RWPE1 (cell line): ENCODE data around the gene EIF2S2.

Source experiments
- CTCF ChIA-PET: fragments of 350-600 bp; sonication (Branson Sonifier 250); formaldehyde crosslinking; extraction: SDS; loops from one replicate; lab custom pipeline; 2021; lab: Yijun Ruan, JAX
- POLR2A ChIA-PET: fragments of 400-600 bp; formaldehyde crosslinking; extraction: SDS; loops from one replicate; lab custom pipeline; 2020; ENCODE audit warnings: antibody characterized with exemption; ENCODE audit not compliant: low non-redundant PET; lab: Yijun Ruan, JAX
- DNase-seq: peaks from one replicate; pipeline ENCODE4 v3.0.0; 2012; ENCODE audit warnings: low spot score
- H3K27ac ChIP-seq: fragments of 450-650 bp; 2 replicates; pipeline ENCODE4 v1.5.1; 2017
- CTCF ChIP-seq: fragments of 450-650 bp; conservative IDR thresholded peaks from 2 replicates; pipeline ENCODE4 v1.5.1; 2017; ENCODE audit warnings: low read depth, mild to moderate bottlenecking

The EIF2S2 gene

GRCh38 chr20:34108616-34109174 is 3.3 kb downstream of the EIF2S2 start:
- DNase-seq = no peak
- no peak for TF ChIP-seq CTCF
- ChIA-PET POLR2A (interaction anchor here (0.6 kb wide), 1 partner anchor 617 kb away, joined by 3 read pairs; no protein-coding TSS in a partner anchor), CTCF (interaction anchor here (0.6 to 2.0 kb wide), 5 partner anchors 14 to 1518 kb away, joined by 3 to 8 read pairs (median 3); no protein-coding TSS in a partner anchor)
- H3K27ac ChIP-seq = no peak overlapping the region

- H3K27ac ChIP-seq = no peak overlapping the region
- CTCF ChIA-PET = interaction anchor here (0.6 to 0.7 kb wide), 4 partner anchors 16 to 699 kb away, joined by 3 to 7 read pairs (median 4); no protein-coding TSS in a partner anchor
- no peak for TF ChIP-seq CTCF
- POLR2A ChIA-PET = interaction anchor here (0.6 kb wide), 2 partner anchors 28 to 885 kb away, joined by 4 to 9 read pairs; no protein-coding TSS in a partner anchor
- no peak for DNase-seq
Measured at GRCh38 chr20:34105978-34106675, 5.9 kb downstream of the EIF2S2 start.

GRCh38 chr20:34104059-34104458 is 8.0 kb downstream of the EIF2S2 start:
- DNase-seq = no peak
- TF ChIP-seq CTCF = no peak
- no peak overlapping the region for H3K27ac ChIP-seq
- POLR2A ChIA-PET = no interaction called here
- CTCF ChIA-PET = interaction anchor here (0.6 to 1.6 kb wide), 3 partner anchors 21 to 515 kb away, joined by 3 to 6 read pairs (median 3); no protein-coding TSS in a partner anchor

- no peak overlapping the region for H3K27ac ChIP-seq
- TF ChIP-seq CTCF = no peak
- POLR2A ChIA-PET = no interaction called here
- CTCF ChIA-PET = interaction anchor here (0.5 kb wide), 1 partner anchor 182 kb away, joined by 3 read pairs; no protein-coding TSS in a partner anchor
- no peak for DNase-seq
Measured at GRCh38 chr20:34102342-34102741, 9.7 kb downstream of the EIF2S2 start.

- no peak for DNase-seq
- ChIA-PET CTCF (interaction anchor here (0.7 to 1.9 kb wide), 3 partner anchors 12 to 19 kb away, joined by 3 to 5 read pairs (median 3); partner anchors contain the start of gene EIF2S2), POLR2A (interaction anchor here (1.3 kb wide), 1 partner anchor 11 kb away, joined by 4 read pairs; no protein-coding TSS in a partner anchor)
- TF ChIP-seq CTCF = no peak
- no peak overlapping the region for H3K27ac ChIP-seq
Measured at GRCh38 chr20:34100576-34100975, 11.5 kb downstream of the EIF2S2 start.

- H3K27ac ChIP-seq = peak overlapping the region; percentile 1; the same call in 1 of the 2 replicates
- POLR2A ChIA-PET = interaction anchor here (1.3 kb wide), 1 partner anchor 10 kb away, joined by 4 read pairs; no protein-coding TSS in a partner anchor
- no peak for DNase-seq
- no peak for TF ChIP-seq CTCF
- CTCF ChIA-PET = interaction anchor here (0.5 to 0.6 kb wide), 2 partner anchors 30 to 66 kb away, joined by 3 to 4 read pairs; no protein-coding TSS in a partner anchor
Measured at GRCh38 chr20:34099675-34100074, 12.4 kb downstream of the EIF2S2 start.
